ENCODE results near the gene IL25.

The IL25 gene

DNA sequence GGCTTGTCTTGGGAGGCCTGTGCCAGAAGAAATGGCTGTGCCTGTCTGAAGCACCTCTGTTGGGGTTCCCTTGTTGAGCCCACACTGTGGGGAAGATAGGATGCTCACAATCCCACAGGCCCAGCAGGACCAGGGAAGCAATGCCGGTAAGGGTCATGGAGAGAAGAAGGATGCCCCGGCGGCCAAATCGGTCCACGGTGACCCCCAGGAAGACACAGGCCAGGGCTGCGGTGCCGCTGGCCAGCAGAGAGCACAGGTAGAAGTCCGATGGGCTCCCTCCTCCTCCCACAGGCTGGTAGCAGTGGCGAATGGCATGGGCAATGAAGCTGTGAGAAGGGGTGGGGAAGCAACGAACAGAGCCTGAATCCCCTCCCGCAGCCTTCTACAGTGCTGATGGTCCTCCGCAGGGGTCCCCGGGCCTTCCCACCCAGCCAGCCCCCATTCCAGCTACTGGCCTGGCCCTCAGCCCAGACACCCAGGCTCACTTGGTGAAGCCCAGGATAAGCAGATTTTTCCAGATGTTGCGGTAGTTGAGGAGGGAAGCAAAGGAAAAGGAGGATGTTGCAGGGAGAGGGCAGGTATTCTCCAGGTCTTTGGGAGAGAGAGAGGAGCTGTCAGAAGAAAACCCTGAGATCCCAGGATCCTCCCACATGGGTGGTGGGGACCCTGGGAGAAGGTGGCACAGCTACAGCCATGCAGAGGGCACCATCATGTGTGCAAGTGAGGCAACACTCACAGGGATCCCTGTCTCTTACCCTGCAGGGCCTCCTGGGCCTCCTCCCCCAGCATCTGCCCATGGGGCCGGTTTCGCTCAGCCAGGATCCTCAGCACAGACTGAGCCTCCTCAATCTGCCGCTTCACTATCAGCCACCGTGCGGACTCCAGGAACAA lies 25.0 kb upstream of the IL25 start:
- no peak for DNase-seq
- H3K9me3 Mint-ChIP-seq = no peaks in the 10 kb centered on the region
- peaks cover 12% of the 10 kb centered on the region for H3K27me3 Mint-ChIP-seq
- no peak overlapping the region for H3K27ac Mint-ChIP-seq
- H3K36me3 Mint-ChIP-seq (ENCODE audit: low read depth) = no peaks in the 10 kb centered on the region
- H3K4me1 Mint-ChIP-seq (ENCODE audit: low read depth) = peaks cover 4% of the 10 kb centered on the region
- H3K4me3 Mint-ChIP-seq = no peak overlapping the region

DNA sequence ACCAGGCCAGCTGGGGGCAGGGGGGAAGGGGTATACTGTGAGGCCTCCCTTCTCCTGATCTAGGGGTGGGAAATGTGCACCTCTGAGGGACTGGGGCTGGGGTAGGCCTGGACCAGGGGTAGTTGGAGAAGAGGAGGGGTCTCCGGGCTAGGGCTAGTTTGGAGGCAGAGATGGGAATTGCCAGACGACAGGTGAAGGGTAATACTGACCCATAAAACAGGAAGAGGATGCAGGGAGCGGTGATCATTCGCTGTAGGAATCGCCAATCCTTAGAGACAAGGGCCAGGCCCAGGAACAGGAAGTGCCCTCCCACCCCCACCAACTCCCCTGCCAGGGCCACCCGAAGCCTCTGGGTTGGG lies 24.3 kb upstream of the IL25 start:
- DNase-seq = no peak
- peaks cover 9% of the 10 kb centered on the region for H3K4me1 Mint-ChIP-seq (ENCODE audit: low read depth)
- peaks cover 18% of the 10 kb centered on the region for H3K27me3 Mint-ChIP-seq
- H3K36me3 Mint-ChIP-seq (ENCODE audit: low read depth) = no peaks in the 10 kb centered on the region
- H3K9me3 Mint-ChIP-seq = no peaks in the 10 kb centered on the region
- no peak overlapping the region for H3K27ac Mint-ChIP-seq
- no peak overlapping the region for H3K4me3 Mint-ChIP-seq

- Mint-ChIP-seq H3K36me3 (ENCODE audit: low read depth) (no peaks in the 10 kb centered on the region), H3K4me1 (ENCODE audit: low read depth) (peaks cover 9% of the 10 kb centered on the region), H3K4me3 (no peak overlapping the region), H3K9me3 (no peaks in the 10 kb centered on the region), H3K27me3 (peaks cover 28% of the 10 kb centered on the region), H3K27ac (no peak overlapping the region)
- no peak for DNase-seq
Measured at GRCh38 chr14:23349156-23349845, 23.3 kb upstream of the IL25 start.

DNA sequence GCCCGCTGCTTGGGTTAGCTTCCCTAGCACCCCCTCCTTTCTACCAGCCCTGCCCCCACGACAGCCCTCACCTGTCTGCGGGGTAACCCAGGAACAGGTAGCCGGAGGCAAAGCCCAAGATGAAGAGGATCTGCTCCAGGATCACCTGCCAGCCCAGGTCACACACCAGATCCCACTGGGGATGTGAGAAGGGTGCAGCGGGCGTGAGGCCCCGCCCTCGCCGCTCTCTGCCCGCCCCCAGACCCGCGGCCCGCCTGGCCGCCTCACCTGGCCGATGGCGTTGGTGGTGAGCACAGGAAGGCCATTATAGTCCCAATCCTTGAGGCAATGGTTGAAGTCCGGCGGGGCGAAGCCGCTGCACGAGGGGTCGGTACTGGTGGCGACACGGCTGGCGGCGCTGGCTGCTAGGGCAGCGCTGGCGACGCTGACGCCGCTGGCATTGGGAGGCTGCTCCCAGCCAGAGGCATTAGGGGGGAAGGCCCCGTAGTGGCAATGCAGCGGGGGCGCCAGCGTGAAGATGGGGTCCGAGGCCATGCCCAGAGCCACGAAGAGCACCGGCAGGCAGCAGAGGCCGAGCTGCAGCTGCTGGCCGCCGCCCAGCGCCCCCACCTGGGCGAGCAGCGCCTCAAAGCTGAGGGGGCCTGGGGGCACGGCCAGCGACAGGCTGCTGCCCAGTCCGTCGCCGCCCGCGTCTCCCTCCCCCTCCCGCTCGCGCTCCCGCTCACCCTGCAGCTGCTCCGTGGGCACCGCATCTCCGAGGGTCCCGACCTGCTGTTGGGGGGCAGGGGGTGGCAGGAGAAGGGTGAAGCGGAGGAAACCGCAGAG lies 20.7 kb upstream of the IL25 start:
- peak overlapping the region; percentile 60 for H3K4me3 Mint-ChIP-seq

GRCh38 chr14:23352506-23353432 lies 19.8 kb upstream of the IL25 start, which contains the start of gene SLC22A17:
SLC22A17 (minus strand) TSS chr14:23352887.
- H3K9me3 Mint-ChIP-seq = no peaks in the 10 kb centered on the region
- H3K36me3 Mint-ChIP-seq (ENCODE audit: low read depth) = no peaks in the 10 kb centered on the region
- peak within 1 kb of the TSS; percentile 60 for H3K4me3 Mint-ChIP-seq
- H3K27me3 Mint-ChIP-seq = peaks cover 42% of the 10 kb centered on the region
- H3K4me1 Mint-ChIP-seq (ENCODE audit: low read depth) = peaks cover 9% of the 10 kb centered on the region
- DNase-seq = peak; percentile 72
- no peak within 1 kb of the TSS for H3K27ac Mint-ChIP-seq

More for the DNA sequence above, 20.7 kb upstream of the IL25 start:
- DNase-seq = peak; percentile 43
- Mint-ChIP-seq H3K27ac (no peak overlapping the region), H3K27me3 (peaks cover 42% of the 10 kb centered on the region), H3K36me3 (ENCODE audit: low read depth) (no peaks in the 10 kb centered on the region), H3K4me1 (ENCODE audit: low read depth) (peaks cover 9% of the 10 kb centered on the region), H3K9me3 (no peaks in the 10 kb centered on the region)

DNA sequence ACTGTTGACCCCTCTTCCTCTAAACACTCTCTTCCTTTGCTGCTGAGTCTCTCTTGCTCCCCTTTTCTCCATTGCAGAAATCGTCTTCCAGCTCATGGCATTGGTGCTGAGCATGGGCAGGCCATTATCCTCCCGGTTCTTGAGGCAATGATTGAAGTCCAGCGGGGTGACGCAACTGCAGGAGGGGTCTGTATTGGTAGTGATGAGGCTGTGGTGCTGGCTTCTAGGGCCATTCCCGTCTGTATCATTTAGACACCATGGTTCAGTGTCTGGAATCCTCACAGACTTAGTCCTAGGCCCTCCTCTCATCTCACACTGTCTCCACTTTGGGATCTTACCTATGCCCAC lies 19.2 kb upstream of the IL25 start:
- H3K27me3 Mint-ChIP-seq = peaks cover 42% of the 10 kb centered on the region
- H3K4me3 Mint-ChIP-seq = peak overlapping the region; percentile 60
- H3K9me3 Mint-ChIP-seq = no peaks in the 10 kb centered on the region
- DNase-seq = no peak
- H3K36me3 Mint-ChIP-seq (ENCODE audit: low read depth) = no peaks in the 10 kb centered on the region
- H3K27ac Mint-ChIP-seq = no peak overlapping the region
- H3K4me1 Mint-ChIP-seq (ENCODE audit: low read depth) = peaks cover 9% of the 10 kb centered on the region

DNA sequence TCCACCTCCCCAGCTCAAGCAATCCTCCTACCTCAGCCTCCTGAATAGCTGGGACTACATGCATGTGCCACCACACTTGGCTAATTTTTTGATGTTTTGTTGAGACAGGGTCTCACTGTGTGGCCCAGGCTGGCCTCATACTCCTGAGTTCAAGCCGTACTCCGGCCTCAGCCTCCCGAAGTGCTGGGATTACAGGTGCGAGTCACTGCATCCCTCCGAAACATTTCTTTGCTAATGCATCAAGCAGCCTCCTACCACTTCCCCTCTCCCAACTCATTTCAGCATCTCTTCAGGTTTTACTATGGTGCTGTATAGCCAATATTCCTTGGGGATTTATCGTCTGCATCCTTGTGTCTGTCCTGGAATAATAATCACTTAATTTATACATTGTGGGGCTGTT lies 17.6 kb upstream of the IL25 start:
- H3K27ac Mint-ChIP-seq = no peak overlapping the region
- H3K4me3 Mint-ChIP-seq = no peak overlapping the region
- DNase-seq = no peak
- H3K36me3 Mint-ChIP-seq (ENCODE audit: low read depth) = no peaks in the 10 kb centered on the region
- H3K27me3 Mint-ChIP-seq = peaks cover 42% of the 10 kb centered on the region
- no peaks in the 10 kb centered on the region for H3K9me3 Mint-ChIP-seq
- peaks cover 9% of the 10 kb centered on the region for H3K4me1 Mint-ChIP-seq (ENCODE audit: low read depth)

DNA sequence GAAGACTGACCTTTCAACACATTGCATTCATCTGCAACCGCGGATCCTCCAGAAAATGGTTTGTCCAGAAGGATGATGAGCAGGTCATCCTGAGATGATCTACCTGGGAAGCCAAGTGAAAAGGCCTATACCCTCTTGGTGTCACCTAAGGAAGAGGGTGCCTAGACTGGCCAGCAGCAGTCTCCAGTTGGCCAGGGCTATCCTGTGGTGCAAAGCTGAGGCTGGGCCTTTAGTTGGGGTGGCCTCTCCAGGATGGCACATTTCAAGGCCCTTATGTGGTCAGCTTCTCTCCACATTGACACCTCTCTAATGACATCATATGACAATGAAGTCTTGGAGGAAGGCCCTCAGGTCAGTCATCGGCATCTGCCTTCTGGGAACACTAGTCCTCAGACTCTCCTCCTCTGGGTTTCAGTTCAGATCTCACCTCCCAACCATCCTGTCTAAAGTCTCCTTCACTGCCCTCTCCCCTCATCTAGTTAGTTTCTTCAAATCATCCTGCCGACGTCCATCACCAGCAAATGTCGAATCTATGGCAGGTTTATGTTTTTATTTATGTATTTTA lies 16.7 kb upstream of the IL25 start:
- H3K27me3 Mint-ChIP-seq = peaks cover 37% of the 10 kb centered on the region
- no peak overlapping the region for H3K27ac Mint-ChIP-seq
- H3K4me1 Mint-ChIP-seq (ENCODE audit: low read depth) = peaks cover 9% of the 10 kb centered on the region
- H3K9me3 Mint-ChIP-seq = no peaks in the 10 kb centered on the region
- no peak overlapping the region for H3K4me3 Mint-ChIP-seq
- no peak for DNase-seq
- no peaks in the 10 kb centered on the region for H3K36me3 Mint-ChIP-seq (ENCODE audit: low read depth)

- DNase-seq = no peak
- Mint-ChIP-seq H3K9me3 (no peaks in the 10 kb centered on the region), H3K36me3 (ENCODE audit: low read depth) (no peaks in the 10 kb centered on the region), H3K27ac (no peak overlapping the region), H3K4me3 (no peak overlapping the region), H3K27me3 (peaks cover 31% of the 10 kb centered on the region), H3K4me1 (ENCODE audit: low read depth) (peaks cover 4% of the 10 kb centered on the region)
Measured at GRCh38 chr14:23356662-23357061, 15.9 kb upstream of the IL25 start.

GRCh38 chr14:23357261-23357660 lies 15.3 kb upstream of the IL25 start:
- H3K4me3 Mint-ChIP-seq = no peak overlapping the region
- H3K27me3 Mint-ChIP-seq = peaks cover 31% of the 10 kb centered on the region
- no peaks in the 10 kb centered on the region for H3K9me3 Mint-ChIP-seq
- H3K27ac Mint-ChIP-seq = no peak overlapping the region
- peaks cover 4% of the 10 kb centered on the region for H3K4me1 Mint-ChIP-seq (ENCODE audit: low read depth)
- no peaks in the 10 kb centered on the region for H3K36me3 Mint-ChIP-seq (ENCODE audit: low read depth)
- no peak for DNase-seq

DNA sequence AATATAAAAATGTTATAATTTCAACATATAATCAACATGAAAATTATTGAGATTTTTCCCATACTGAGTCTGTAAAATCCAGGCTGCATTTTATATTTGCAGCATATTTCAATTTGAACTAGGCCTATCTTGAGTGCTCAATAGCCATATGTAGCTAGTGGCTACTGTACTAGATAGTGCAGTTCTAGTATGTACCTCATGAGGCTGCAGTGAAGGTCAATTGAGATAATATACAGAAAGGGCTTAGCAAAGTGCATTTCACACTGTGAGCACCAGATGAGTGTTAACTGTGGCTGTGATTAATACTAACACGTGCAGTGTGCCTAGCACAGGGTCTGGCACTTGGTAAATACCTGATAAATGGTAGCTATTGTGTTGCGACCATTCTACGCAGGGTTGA lies 14.6 kb upstream of the IL25 start:
- Mint-ChIP-seq H3K4me3 (no peak overlapping the region), H3K4me1 (ENCODE audit: low read depth) (peaks cover under 1% of the 10 kb centered on the region), H3K9me3 (no peaks in the 10 kb centered on the region), H3K36me3 (ENCODE audit: low read depth) (no peaks in the 10 kb centered on the region), H3K27ac (no peak overlapping the region), H3K27me3 (peaks cover 27% of the 10 kb centered on the region)
- DNase-seq = no peak

GRCh38 chr14:23358553-23359166 lies 13.9 kb upstream of the IL25 start:
- H3K4me1 Mint-ChIP-seq (ENCODE audit: low read depth) = no peaks in the 10 kb centered on the region
- no peaks in the 10 kb centered on the region for H3K9me3 Mint-ChIP-seq
- DNase-seq = no peak
- H3K36me3 Mint-ChIP-seq (ENCODE audit: low read depth) = no peaks in the 10 kb centered on the region
- no peak overlapping the region for H3K4me3 Mint-ChIP-seq
- H3K27me3 Mint-ChIP-seq = peaks cover 27% of the 10 kb centered on the region
- no peak overlapping the region for H3K27ac Mint-ChIP-seq

DNA sequence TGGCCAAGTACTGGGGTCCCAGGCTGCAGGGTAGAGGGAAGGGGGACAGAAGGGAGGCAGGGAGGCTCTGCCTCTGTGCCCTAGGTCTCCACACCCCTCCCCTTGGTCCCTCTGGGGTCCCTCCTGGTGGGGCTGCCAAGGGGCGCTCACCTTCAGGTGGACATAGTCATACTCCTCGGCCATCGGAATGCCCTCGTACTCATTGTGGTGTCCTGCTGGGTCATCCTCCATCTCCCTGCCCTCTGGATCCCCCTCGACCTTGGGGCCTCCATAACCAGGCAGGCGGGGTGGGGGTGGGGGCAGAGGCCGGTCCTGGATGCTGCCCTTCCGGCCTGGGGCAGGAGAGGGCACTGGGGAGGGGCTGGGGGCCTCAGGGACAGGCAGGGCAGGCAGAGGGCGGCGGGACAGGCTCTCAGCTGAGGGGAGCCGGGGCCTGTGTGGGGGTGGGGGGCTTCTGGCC lies 13.4 kb upstream of the IL25 start:
- no peak for DNase-seq
- no peak overlapping the region for H3K4me3 Mint-ChIP-seq
- H3K27ac Mint-ChIP-seq = no peak overlapping the region
- no peaks in the 10 kb centered on the region for H3K36me3 Mint-ChIP-seq (ENCODE audit: low read depth)
- H3K9me3 Mint-ChIP-seq = no peaks in the 10 kb centered on the region
- peaks cover 27% of the 10 kb centered on the region for H3K27me3 Mint-ChIP-seq
- no peaks in the 10 kb centered on the region for H3K4me1 Mint-ChIP-seq (ENCODE audit: low read depth)
